ENCODE measurements around the gene CCNH. TPM values are rescaled to one million over a fixed set of nuclear protein-coding genes. Genes with fewer than 3 reads are reported as not detected.

The CCNH gene
- polyA plus RNA-seq (2013, experiment 1 of 2) = 31.8 TPM
- polyA plus RNA-seq (2013, experiment 2 of 2) = 32.6 TPM

- Histone ChIP-seq H3K4me3 (ENCODE audit: insufficient read depth in 1 of 2, low read depth in 1 of 2, low read length in 2 of 2) (peak within 1 kb of the TSS; percentile 90 to 93), H3K9ac (ENCODE audit: low read length) (peak within 1 kb of the TSS; percentile 99), H3K4me2 (ENCODE audit: low read length, poor library complexity, severe bottlenecking) (peak within 1 kb of the TSS; percentile 77), H4K8ac (ENCODE audit: low read length) (peak within 1 kb of the TSS; percentile 57), H3K18ac (ENCODE audit: low read depth in 1 of 2, low read length in 2 of 2) (peak within 1 kb of the TSS; percentile 87 to 96), H2AFZ (ENCODE audit: low read depth, low read length) (peak within 1 kb of the TSS; percentile 72), H2BK12ac (ENCODE audit: low read length in 2 of 2) (peak within 1 kb of the TSS in 1 of 2 experiments; percentile 46), H2BK5ac (ENCODE audit: low read depth, low read length, poor library complexity, severe bottlenecking) (no peak within 1 kb of the TSS), H3K27ac (ENCODE audit: low read length, poor library complexity, severe bottlenecking) (peak within 1 kb of the TSS; percentile 93), H3K23ac (ENCODE audit: low read length in 2 of 2) (peak within 1 kb of the TSS in 1 of 2 experiments; percentile 95), H3K4me1 (ENCODE audit: control insufficient read depth, insufficient read depth, low read depth, low read length) (no peaks in the 10 kb centered on the region), H3K36me3 (ENCODE audit: control insufficient read depth in 1 of 2, insufficient read depth in 2 of 2, low read depth in 1 of 2, low read length in 2 of 2) (peaks cover 0 to 31% of the 10 kb centered on the region in 2 experiments), H4K91ac (ENCODE audit: low read length) (no peak within 1 kb of the TSS), H3K9me3 (ENCODE audit: control insufficient read depth, low read length) (no peaks in the 10 kb centered on the region), H2BK15ac (ENCODE audit: low read depth, poor library complexity, severe bottlenecking) (peak within 1 kb of the TSS; percentile 29), H2BK120ac (ENCODE audit: low read depth, low read length) (peak within 1 kb of the TSS; percentile 29), H3K14ac (ENCODE audit: low read length in 2 of 2) (peak within 1 kb of the TSS in 1 of 2 experiments; percentile 89), H3K4ac (ENCODE audit: low read depth in 1 of 2, low read length in 2 of 2) (peak within 1 kb of the TSS in 1 of 2 experiments; percentile 94), H3K79me1 (replicated peaks; ENCODE audit: low read length, poor library complexity, severe bottlenecking) (peaks cover 5% of the 10 kb centered on the region), H2AK5ac (ENCODE audit: low read length, severe bottlenecking) (no peak within 1 kb of the TSS), H3K27me3 (ENCODE audit: control insufficient read depth in 1 of 2, insufficient read depth in 1 of 2, low read length in 2 of 2) (no peaks in the 10 kb centered on the region)
- peak; percentile 99 for DNase-seq
- WGBS = under 1% methylated on average over 46 of the region's 46 CpGs
These were observed at the start of gene CCNH for GRCh38 chr5:87412630-87413342. Gene CCNH (minus strand): TSS chr5:87412930. CDS start chr5:87412794, 136 bp downstream.

GRCh38 chr5:87457706-87458105 lies 45.0 kb upstream of the CCNH start:
- no peak for DNase-seq
- no peak overlapping the region for H3K4ac ChIP-seq (ENCODE audit: low read depth in 1 of 2, low read length in 2 of 2)
- no peak overlapping the region for H2AFZ ChIP-seq (ENCODE audit: low read depth, low read length)
- no peak overlapping the region for H3K9ac ChIP-seq (ENCODE audit: low read length)
- H3K4me1 ChIP-seq (ENCODE audit: control insufficient read depth, insufficient read depth, low read depth, low read length) = no peaks in the 10 kb centered on the region
- H2BK15ac ChIP-seq (ENCODE audit: low read depth, poor library complexity, severe bottlenecking) = no peak overlapping the region
- no peak overlapping the region for H3K14ac ChIP-seq (ENCODE audit: low read length in 2 of 2)
- H2AK5ac ChIP-seq (ENCODE audit: low read length, severe bottlenecking) = no peak overlapping the region
- no peaks in the 10 kb centered on the region for H3K79me1 ChIP-seq (replicated peaks; ENCODE audit: low read length, poor library complexity, severe bottlenecking)
- H3K27ac ChIP-seq (ENCODE audit: low read length, poor library complexity, severe bottlenecking) = no peak overlapping the region
- H3K4me2 ChIP-seq (ENCODE audit: low read length, poor library complexity, severe bottlenecking) = no peak overlapping the region
- no peak overlapping the region for H2BK120ac ChIP-seq (ENCODE audit: low read depth, low read length)
- H2BK12ac ChIP-seq (ENCODE audit: low read length in 2 of 2) = no peak overlapping the region
- H3K18ac ChIP-seq (ENCODE audit: low read depth in 1 of 2, low read length in 2 of 2) = no peak overlapping the region
- H3K27me3 ChIP-seq (ENCODE audit: control insufficient read depth in 1 of 2, insufficient read depth in 1 of 2, low read length in 2 of 2) = no peaks in the 10 kb centered on the region
- no peak overlapping the region for H3K4me3 ChIP-seq (ENCODE audit: insufficient read depth in 1 of 2, low read depth in 1 of 2, low read length in 2 of 2)
- no peak overlapping the region for H4K8ac ChIP-seq (ENCODE audit: low read length)
- H3K23ac ChIP-seq (ENCODE audit: low read length in 2 of 2) = no peak overlapping the region
- H4K91ac ChIP-seq (ENCODE audit: low read length) = no peak overlapping the region
- no peaks in the 10 kb centered on the region for H3K9me3 ChIP-seq (ENCODE audit: control insufficient read depth, low read length)
- H3K36me3 ChIP-seq (ENCODE audit: control insufficient read depth in 1 of 2, insufficient read depth in 2 of 2, low read depth in 1 of 2, low read length in 2 of 2) = no peaks in the 10 kb centered on the region
- no peak overlapping the region for H2BK5ac ChIP-seq (ENCODE audit: low read depth, low read length, poor library complexity, severe bottlenecking)

GRCh38 chr5:87453801-87454200 lies 41.1 kb upstream of the CCNH start:
- no peak overlapping the region for H4K91ac ChIP-seq (ENCODE audit: low read length)
- H2BK15ac ChIP-seq (ENCODE audit: low read depth, poor library complexity, severe bottlenecking) = no peak overlapping the region
- H3K27me3 ChIP-seq (ENCODE audit: control insufficient read depth in 1 of 2, insufficient read depth in 1 of 2, low read length in 2 of 2) = no peaks in the 10 kb centered on the region
- no peak overlapping the region for H3K18ac ChIP-seq (ENCODE audit: low read depth in 1 of 2, low read length in 2 of 2)
- no peaks in the 10 kb centered on the region for H3K36me3 ChIP-seq (ENCODE audit: control insufficient read depth in 1 of 2, insufficient read depth in 2 of 2, low read depth in 1 of 2, low read length in 2 of 2)
- H2AFZ ChIP-seq (ENCODE audit: low read depth, low read length) = no peak overlapping the region
- no peaks in the 10 kb centered on the region for H3K79me1 ChIP-seq (replicated peaks; ENCODE audit: low read length, poor library complexity, severe bottlenecking)
- no peak overlapping the region for H4K8ac ChIP-seq (ENCODE audit: low read length)
- no peaks in the 10 kb centered on the region for H3K9me3 ChIP-seq (ENCODE audit: control insufficient read depth, low read length)
- H3K4me1 ChIP-seq (ENCODE audit: control insufficient read depth, insufficient read depth, low read depth, low read length) = no peaks in the 10 kb centered on the region
- H2BK5ac ChIP-seq (ENCODE audit: low read depth, low read length, poor library complexity, severe bottlenecking) = no peak overlapping the region
- no peak overlapping the region for H3K4me3 ChIP-seq (ENCODE audit: insufficient read depth in 1 of 2, low read depth in 1 of 2, low read length in 2 of 2)
- no peak overlapping the region for H3K9ac ChIP-seq (ENCODE audit: low read length)
- WGBS = no CpG with 5 or more reads among the region's 1 CpG
- no peak for DNase-seq
- H3K4me2 ChIP-seq (ENCODE audit: low read length, poor library complexity, severe bottlenecking) = no peak overlapping the region
- no peak overlapping the region for H3K23ac ChIP-seq (ENCODE audit: low read length in 2 of 2)
- no peak overlapping the region for H2BK120ac ChIP-seq (ENCODE audit: low read depth, low read length)
- H2BK12ac ChIP-seq (ENCODE audit: low read length in 2 of 2) = no peak overlapping the region
- no peak overlapping the region for H3K27ac ChIP-seq (ENCODE audit: low read length, poor library complexity, severe bottlenecking)
- H3K14ac ChIP-seq (ENCODE audit: low read length in 2 of 2) = no peak overlapping the region
- H2AK5ac ChIP-seq (ENCODE audit: low read length, severe bottlenecking) = no peak overlapping the region
- H3K4ac ChIP-seq (ENCODE audit: low read depth in 1 of 2, low read length in 2 of 2) = no peak overlapping the region

- no peak for DNase-seq
These were observed 40.1 kb upstream of the CCNH start for GRCh38 chr5:87452837-87453236.

More at GRCh38 chr5:87452837-87453236, 40.1 kb upstream of the CCNH start:
- Histone ChIP-seq H2BK5ac (ENCODE audit: low read depth, low read length, poor library complexity, severe bottlenecking) (no peak overlapping the region), H2BK15ac (ENCODE audit: low read depth, poor library complexity, severe bottlenecking) (no peak overlapping the region), H4K91ac (ENCODE audit: low read length) (no peak overlapping the region), H3K36me3 (ENCODE audit: control insufficient read depth in 1 of 2, insufficient read depth in 2 of 2, low read depth in 1 of 2, low read length in 2 of 2) (no peaks in the 10 kb centered on the region), H3K18ac (ENCODE audit: low read depth in 1 of 2, low read length in 2 of 2) (no peak overlapping the region), H3K23ac (ENCODE audit: low read length in 2 of 2) (no peak overlapping the region), H2BK120ac (ENCODE audit: low read depth, low read length) (no peak overlapping the region), H3K9me3 (ENCODE audit: control insufficient read depth, low read length) (no peaks in the 10 kb centered on the region), H3K4me3 (ENCODE audit: insufficient read depth in 1 of 2, low read depth in 1 of 2, low read length in 2 of 2) (no peak overlapping the region), H3K27ac (ENCODE audit: low read length, poor library complexity, severe bottlenecking) (no peak overlapping the region), H3K27me3 (ENCODE audit: control insufficient read depth in 1 of 2, insufficient read depth in 1 of 2, low read length in 2 of 2) (no peaks in the 10 kb centered on the region), H2BK12ac (ENCODE audit: low read length in 2 of 2) (no peak overlapping the region), H4K8ac (ENCODE audit: low read length) (no peak overlapping the region), H3K4ac (ENCODE audit: low read depth in 1 of 2, low read length in 2 of 2) (no peak overlapping the region), H3K4me2 (ENCODE audit: low read length, poor library complexity, severe bottlenecking) (no peak overlapping the region), H2AFZ (ENCODE audit: low read depth, low read length) (no peak overlapping the region), H3K9ac (ENCODE audit: low read length) (no peak overlapping the region), H3K79me1 (replicated peaks; ENCODE audit: low read length, poor library complexity, severe bottlenecking) (no peaks in the 10 kb centered on the region), H3K14ac (ENCODE audit: low read length in 2 of 2) (no peak overlapping the region), H2AK5ac (ENCODE audit: low read length, severe bottlenecking) (no peak overlapping the region), H3K4me1 (ENCODE audit: control insufficient read depth, insufficient read depth, low read depth, low read length) (no peaks in the 10 kb centered on the region)
